Raji (cell line): ENCODE measurements around the gene CCDC91.

ENCODE experiments used
- POLR2A ChIP-seq: IDR thresholded peaks from 2 replicates; pipeline ENCODE4 v1.6.1; 2011; ENCODE audit warnings: low read depth, low read length, control low read depth; ENCODE audit not compliant: insufficient read depth

Gene CCDC91

GRCh38 chr12:28175098-28175589 is 15.1 kb upstream of the CCDC91 start:
- no peak for TF ChIP-seq POLR2A

GRCh38 chr12:28176295-28176694 is 14.0 kb upstream of the CCDC91 start:
- TF ChIP-seq POLR2A: no peak

GRCh38 chr12:28177461-28177860 is 12.8 kb upstream of the CCDC91 start:
- TF ChIP-seq POLR2A: no peak

- TF ChIP-seq POLR2A: no peak
These were observed 12.4 kb upstream of the CCDC91 start for GRCh38 chr12:28177905-28178304.

GRCh38 chr12:28178775-28179174 is 11.5 kb upstream of the CCDC91 start:
- TF ChIP-seq POLR2A: no peak

- no peak for TF ChIP-seq POLR2A
These were observed 9.5 kb upstream of the CCDC91 start for GRCh38 chr12:28180786-28181185.

- TF ChIP-seq POLR2A: no peak
These were observed 5.9 kb upstream of the CCDC91 start for GRCh38 chr12:28184375-28184774.

GRCh38 chr12:28186500-28186899 is 3.8 kb upstream of the CCDC91 start:
- TF ChIP-seq POLR2A: no peak

GRCh38 chr12:28189784-28190320 is 404 bp upstream of the CCDC91 start:
- peak; percentile 46; the same call in 1 of the 2 replicates for TF ChIP-seq POLR2A

- TF ChIP-seq POLR2A: no peak
These were observed 1.1 kb downstream of the CCDC91 start for GRCh38 chr12:28191051-28192048.

- no peak for TF ChIP-seq POLR2A
These were observed 1.9 kb downstream of the CCDC91 start for GRCh38 chr12:28192125-28192524.

GRCh38 chr12:28202374-28203130 is 12.3 kb downstream of the CCDC91 start:
- no peak for TF ChIP-seq POLR2A

- no peak for TF ChIP-seq POLR2A
These were observed 19.5 kb downstream of the CCDC91 start for GRCh38 chr12:28209782-28210181.

- TF ChIP-seq POLR2A: no peak
These were observed 21.9 kb downstream of the CCDC91 start for GRCh38 chr12:28212182-28212581.

GRCh38 chr12:28215021-28215420 is 24.8 kb downstream of the CCDC91 start:
- TF ChIP-seq POLR2A: no peak

- TF ChIP-seq POLR2A: no peak
These were observed 25.8 kb downstream of the CCDC91 start for GRCh38 chr12:28216016-28216415.

GRCh38 chr12:28217805-28218204 is 27.5 kb downstream of the CCDC91 start:
- TF ChIP-seq POLR2A: no peak
